CD4-positive, alpha-beta T cell (primary cell): ENCODE results near the gene C4orf54. TPM values are rescaled to one million over a fixed set of nuclear protein-coding genes. Genes with fewer than 3 reads are reported as not detected.

Experiments
- ATAC-seq: fragments of 200-7000 bp; cut with Tn5 transposase; one replicate; pipeline ENCODE4 v1.10.0; 2022; ENCODE audit warnings: mild to moderate bottlenecking; ENCODE audit not compliant: poor library complexity
- CTCF ChIA-PET: fragments of 350-600 bp; sonication (Branson Sonifier 250); formaldehyde crosslinking; loops from one replicate; lab custom pipeline; 2021; ENCODE audit warnings: antibody characterized with exemption, inconsistent platforms; lab: Charles Lee
- POLR2A ChIA-PET: fragments of 350-600 bp; sonication (Branson Sonifier 250); formaldehyde crosslinking; loops from one replicate; lab custom pipeline; 2021; ENCODE audit warnings: antibody characterized with exemption, inconsistent platforms; lab: Charles Lee
- DNase-seq, 14 experiments: peaks; one replicate each; pipeline ENCODE4 v3.0.0-alpha.2; 2013 to 2020; ENCODE audit warnings: mixed read lengths in 2 of 14
- H3K27ac ChIP-seq, 2 donors: one replicate each; pipeline versions ENCODE4 v1.5.1 to v1.7.0; 2013; ENCODE audit warnings: low read length in 2 of 2, low read depth in 1 of 2, mild to moderate bottlenecking in 1 of 2
- H3K27me3 ChIP-seq, 2 experiments: 1 replicate in 1 of 2; 2 replicates in 1 of 2; pipeline versions ENCODE4 v1.6.1 to v1.7.0; 2013; ENCODE audit warnings: low read length in 2 of 2, control low read depth in 1 of 2, mild to moderate bottlenecking in 1 of 2, moderate library complexity in 1 of 2; ENCODE audit not compliant: insufficient read depth in 2 of 2, control insufficient read depth in 1 of 2
- H3K36me3 ChIP-seq: one replicate; pipeline ENCODE4 v1.6.1; 2013; ENCODE audit warnings: low read length, control low read depth; ENCODE audit not compliant: insufficient read depth
- H3K4me1 ChIP-seq: one replicate; pipeline ENCODE4 v1.6.1; 2013; ENCODE audit warnings: low read length, control low read depth; ENCODE audit not compliant: insufficient read depth
- H3K4me3 ChIP-seq: one replicate; pipeline ENCODE4 v1.5.1; 2013; ENCODE audit warnings: mild to moderate bottlenecking, low read length, moderate library complexity
- H3K9me3 ChIP-seq, 2 experiments: 1 replicate in 1 of 2; 2 replicates in 1 of 2; pipeline versions ENCODE4 v1.6.1 to v1.7.0; 2013; ENCODE audit warnings: low read length in 2 of 2, mild to moderate bottlenecking in 2 of 2, control low read depth in 1 of 2, moderate library complexity in 1 of 2; ENCODE audit not compliant: control insufficient read depth in 1 of 2, insufficient read depth in 1 of 2
- H3K27ac Mint-ChIP-seq: one replicate; pipeline ENCODE4 v1.8.0; 2020; ENCODE audit warnings: mixed read lengths
- H3K27me3 Mint-ChIP-seq: one replicate; pipeline ENCODE4 v1.8.0; 2021; ENCODE audit warnings: mixed read lengths
- H3K36me3 Mint-ChIP-seq: one replicate; pipeline ENCODE4 v1.8.0; 2021; ENCODE audit warnings: low read depth, mixed read lengths
- H3K4me1 Mint-ChIP-seq: one replicate; pipeline ENCODE4 v1.8.0; 2021; ENCODE audit warnings: low read depth, mixed read lengths
- H3K4me3 Mint-ChIP-seq: one replicate; pipeline ENCODE4 v1.8.0; 2020; ENCODE audit warnings: mild to moderate bottlenecking, mixed read lengths
- H3K9me3 Mint-ChIP-seq: one replicate; pipeline ENCODE4 v1.8.0; 2020; ENCODE audit warnings: mixed read lengths
- intact Hi-C, 2 experiments: fragments of 100-400 bp; cut with DNase I in 1 of 2; cut with micrococcal nuclease in 1 of 2; formaldehyde crosslinking; loops; one replicate each; pipeline versions ENCODE4 v1.15.1 to v1.9.0; 2023 to 2025; cut with DNase I, micrococcal nuclease
- total RNA-seq, 174 experiments: library from RNA in 2 of 174; stranded (reverse) in 2 of 174; gene quantifications; one replicate each; pipeline ENCODE4 v1.2.3 and lab custom pipeline; 2021 to 2026
- TF ChIP-seq, protein P1 (sequence below): fragments of 200-600 bp; IDR thresholded peaks from one replicate; pipeline ENCODE4 v1.8.0; 2022; ENCODE audit warnings: antibody characterized with exemption, mild to moderate bottlenecking

Gene C4orf54
- total RNA-seq, 2 experiments from 2014 or later, result not detected

GRCh38 chr4:99687120-99687519, 29.5 kb upstream of the C4orf54 start:
- TF ChIP-seq, protein P1, sequence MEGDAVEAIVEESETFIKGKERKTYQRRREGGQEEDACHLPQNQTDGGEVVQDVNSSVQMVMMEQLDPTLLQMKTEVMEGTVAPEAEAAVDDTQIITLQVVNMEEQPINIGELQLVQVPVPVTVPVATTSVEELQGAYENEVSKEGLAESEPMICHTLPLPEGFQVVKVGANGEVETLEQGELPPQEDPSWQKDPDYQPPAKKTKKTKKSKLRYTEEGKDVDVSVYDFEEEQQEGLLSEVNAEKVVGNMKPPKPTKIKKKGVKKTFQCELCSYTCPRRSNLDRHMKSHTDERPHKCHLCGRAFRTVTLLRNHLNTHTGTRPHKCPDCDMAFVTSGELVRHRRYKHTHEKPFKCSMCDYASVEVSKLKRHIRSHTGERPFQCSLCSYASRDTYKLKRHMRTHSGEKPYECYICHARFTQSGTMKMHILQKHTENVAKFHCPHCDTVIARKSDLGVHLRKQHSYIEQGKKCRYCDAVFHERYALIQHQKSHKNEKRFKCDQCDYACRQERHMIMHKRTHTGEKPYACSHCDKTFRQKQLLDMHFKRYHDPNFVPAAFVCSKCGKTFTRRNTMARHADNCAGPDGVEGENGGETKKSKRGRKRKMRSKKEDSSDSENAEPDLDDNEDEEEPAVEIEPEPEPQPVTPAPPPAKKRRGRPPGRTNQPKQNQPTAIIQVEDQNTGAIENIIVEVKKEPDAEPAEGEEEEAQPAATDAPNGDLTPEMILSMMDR, result no peak
- Histone ChIP-seq H3K4me3 (no peak overlapping the region), H3K4me1 (no peaks in the 10 kb centered on the region), H3K9me3 (peaks cover 4 to 13% of the 10 kb centered on the region in 2 experiments), H3K27me3 (no peaks in the 10 kb centered on the region), H3K27ac (no peak overlapping the region), H3K36me3 (no peaks in the 10 kb centered on the region)
- ChIA-PET CTCF (no interaction called here), POLR2A (no interaction called here)
- H3K36me3 Mint-ChIP-seq, result no peaks in the 10 kb centered on the region
- DNase-seq, result no peak
- no peak overlapping the region for H3K27ac Mint-ChIP-seq
- no peaks in the 10 kb centered on the region for H3K4me1 Mint-ChIP-seq
- H3K9me3 Mint-ChIP-seq, result peaks cover 13% of the 10 kb centered on the region
- peaks cover 21% of the 10 kb centered on the region for H3K27me3 Mint-ChIP-seq
- ATAC-seq, result no peak
- intact Hi-C loops, result no loop called here
- H3K4me3 Mint-ChIP-seq, result no peak overlapping the region

GRCh38 chr4:99685234-99685633, 27.6 kb upstream of the C4orf54 start:
- ChIA-PET CTCF (no interaction called here), POLR2A (no interaction called here)
- Mint-ChIP-seq H3K4me3 (no peak overlapping the region), H3K27ac (no peak overlapping the region), H3K4me1 (no peaks in the 10 kb centered on the region), H3K27me3 (peaks cover 27% of the 10 kb centered on the region), H3K9me3 (peaks cover 5% of the 10 kb centered on the region), H3K36me3 (no peaks in the 10 kb centered on the region)
- Histone ChIP-seq H3K4me1 (no peaks in the 10 kb centered on the region), H3K4me3 (no peak overlapping the region), H3K36me3 (no peaks in the 10 kb centered on the region), H3K27me3 (no peaks in the 10 kb centered on the region), H3K9me3 (no peaks in the 10 kb centered on the region), H3K27ac (no peak overlapping the region)
- intact Hi-C loops, result no loop called here
- ATAC-seq (no peak), DNase-seq (no peak)
- TF ChIP-seq, protein P1, result no peak

DNA sequence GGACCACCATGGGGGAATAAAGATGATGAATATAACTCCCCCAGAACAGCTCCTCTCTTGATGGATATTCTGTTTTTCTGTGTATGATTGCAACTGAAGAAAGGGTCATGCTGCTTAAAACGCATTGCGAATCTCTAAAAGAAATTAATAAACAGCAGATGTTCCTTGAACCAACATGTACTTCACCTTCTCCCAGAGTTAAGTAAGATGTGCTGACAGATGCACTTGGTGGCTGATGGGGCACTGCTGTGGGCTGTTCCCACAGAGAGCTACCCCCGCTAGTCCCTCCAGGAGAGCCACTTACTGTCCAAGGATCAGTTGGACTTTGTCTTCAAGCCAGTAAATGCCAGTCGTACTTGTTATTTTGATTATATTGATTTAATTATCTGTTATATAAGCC, 26.3 kb upstream of the C4orf54 start:
- no peak overlapping the region for H3K4me3 Mint-ChIP-seq

More for the DNA sequence above, 26.3 kb upstream of the C4orf54 start:
- no peak overlapping the region for H3K27ac ChIP-seq
- ATAC-seq (no peak), DNase-seq (no peak)
- Mint-ChIP-seq H3K4me1 (no peaks in the 10 kb centered on the region), H3K9me3 (no peaks in the 10 kb centered on the region), H3K27me3 (peaks cover 27% of the 10 kb centered on the region), H3K36me3 (no peaks in the 10 kb centered on the region), H3K27ac (no peak overlapping the region)
- POLR2A ChIA-PET, result no interaction called here
- no peaks in the 10 kb centered on the region for H3K36me3 ChIP-seq
- H3K4me3 ChIP-seq, result no peak overlapping the region
- TF ChIP-seq, protein P1, result no peak
- H3K9me3 ChIP-seq, result no peaks in the 10 kb centered on the region
- no peaks in the 10 kb centered on the region for H3K4me1 ChIP-seq
- CTCF ChIA-PET, result no interaction called here
- H3K27me3 ChIP-seq, result no peaks in the 10 kb centered on the region
- intact Hi-C loops, result no loop called here
